Activated CD8-positive, alpha-beta memory T cell treated with anti-CD3 and anti-CD28 coated beads for 48 hours (primary cell): Measurements from ENCODE around the gene SLC25A34.

Experiments used
- DNase-seq, 3 experiments: peaks; one replicate each; pipeline ENCODE4 v3.0.0-alpha.2; 2020; ENCODE audit warnings: low read depth in 2 of 3, low spot score in 2 of 3

SLC25A34 gene

DNA sequence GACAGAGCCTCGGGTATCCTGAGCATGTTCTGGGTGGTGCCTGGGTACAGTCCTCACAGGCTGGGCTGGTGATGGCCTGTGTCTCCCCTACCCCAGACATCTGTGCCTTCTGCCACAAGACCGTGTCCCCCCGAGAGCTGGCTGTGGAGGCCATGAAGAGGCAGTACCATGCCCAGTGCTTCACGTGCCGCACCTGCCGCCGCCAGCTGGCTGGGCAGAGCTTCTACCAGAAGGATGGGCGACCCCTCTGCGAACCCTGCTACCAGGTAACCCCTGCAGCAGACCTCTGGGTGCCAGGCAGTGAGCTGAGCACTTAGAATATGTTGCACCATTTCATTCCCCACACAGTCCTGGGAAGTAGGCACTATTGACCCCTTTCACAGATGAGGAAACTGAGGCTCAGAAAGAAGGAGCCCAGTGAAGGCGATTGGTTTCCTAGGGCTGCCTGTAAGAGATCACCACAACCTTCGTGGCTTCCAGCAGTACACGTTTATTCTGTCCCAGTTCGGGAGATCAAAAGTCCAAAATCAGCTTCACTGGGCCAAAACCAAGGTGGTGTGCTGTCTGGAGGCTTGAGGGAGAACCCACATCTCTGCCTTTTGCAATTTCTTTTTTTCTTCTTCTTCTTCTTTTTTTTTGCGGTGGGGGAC is 34.4 kb downstream of the SLC25A34 start:
- no peak for DNase-seq

DNA sequence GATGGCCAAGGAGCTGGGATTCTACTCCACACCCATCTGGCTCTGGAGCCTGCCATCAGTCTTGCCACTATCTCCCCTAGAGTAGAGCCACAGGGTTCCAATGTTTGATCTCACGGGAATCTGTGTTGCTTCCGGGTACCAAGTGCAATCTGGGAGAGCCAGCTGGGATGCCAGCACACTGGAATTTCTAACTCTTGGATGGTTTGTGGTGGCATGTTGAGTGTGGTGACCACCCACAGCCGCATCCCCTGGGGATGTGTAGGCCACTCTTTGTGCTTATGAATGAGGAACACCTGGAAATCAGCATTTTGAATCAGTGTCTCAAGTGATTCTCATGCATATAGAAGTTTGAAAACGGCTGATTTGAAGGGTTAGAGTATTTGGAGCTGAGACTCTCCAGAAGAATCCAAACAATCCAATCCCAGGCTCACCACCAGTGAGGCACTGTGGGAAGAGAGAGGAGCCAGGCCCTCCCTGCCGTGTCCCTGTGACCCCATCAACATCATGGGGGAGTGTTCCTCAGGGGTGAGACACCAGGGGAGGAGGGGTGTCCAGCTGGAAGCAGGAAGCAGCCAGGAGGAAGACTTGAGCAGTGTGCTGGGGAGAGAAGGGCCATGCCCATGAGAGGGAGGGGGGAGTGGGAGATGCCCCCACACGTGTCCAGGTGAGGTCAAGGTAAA is 35.9 kb downstream of the SLC25A34 start:
- no peak for DNase-seq

DNA sequence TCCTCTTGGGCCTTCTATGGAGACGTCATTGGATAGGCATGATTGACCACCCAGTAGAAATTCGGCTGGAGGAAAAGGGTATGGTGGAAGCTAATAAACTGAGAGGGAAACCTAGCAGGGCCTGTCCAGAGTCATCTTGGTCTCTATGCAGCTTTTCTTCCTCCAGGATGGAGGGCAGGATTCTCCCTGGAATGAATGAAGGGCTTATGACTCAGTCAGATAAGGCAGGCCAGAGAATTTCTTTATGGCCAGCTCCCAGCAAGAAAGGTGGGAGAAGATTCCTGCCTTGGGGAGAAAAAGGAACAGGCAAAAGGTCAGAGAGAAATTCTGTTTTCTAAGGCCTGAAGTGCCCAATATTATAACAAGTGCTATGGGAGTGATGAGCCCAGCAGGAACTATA is 39.6 kb downstream of the SLC25A34 start:
- DNase-seq: no peak

DNA sequence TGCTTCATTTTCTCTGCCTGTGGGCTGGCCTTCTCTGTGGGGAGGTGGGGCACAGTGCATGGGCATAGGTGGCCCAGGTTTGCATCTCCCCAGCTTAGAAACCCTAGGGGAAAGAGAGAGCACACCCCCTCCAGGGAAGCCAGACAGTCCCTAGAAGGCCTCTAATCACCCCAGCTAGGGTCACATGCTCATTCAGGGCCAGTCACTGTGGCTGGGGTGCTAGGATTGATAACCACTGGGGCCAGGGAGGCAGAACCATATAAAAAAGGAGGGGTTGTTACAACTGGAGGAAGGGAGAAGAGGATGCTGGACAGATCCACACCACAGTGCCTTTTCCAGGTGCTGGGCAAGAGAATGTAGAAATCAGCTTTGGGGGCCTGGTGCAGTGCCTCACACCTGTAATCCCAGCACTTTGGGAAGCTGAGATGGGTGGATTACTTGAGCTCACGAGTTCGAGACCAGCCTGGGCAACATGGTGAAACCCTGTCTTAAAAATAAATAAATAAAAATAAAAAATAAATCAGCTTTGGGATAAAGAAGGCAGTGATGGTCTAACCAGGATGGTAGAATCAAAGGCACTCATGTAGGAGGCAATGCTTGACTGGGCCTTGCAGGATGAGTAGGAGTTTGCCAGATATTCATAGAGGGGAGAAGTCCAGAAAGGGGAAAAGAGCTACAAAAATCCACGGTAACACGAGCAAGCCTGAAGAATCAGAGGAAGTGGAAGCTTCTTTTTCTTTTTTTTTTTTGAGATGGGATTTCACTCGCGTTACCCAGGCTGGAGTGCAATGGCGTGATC is 42.0 kb downstream of the SLC25A34 start:
- no peak for DNase-seq

DNA sequence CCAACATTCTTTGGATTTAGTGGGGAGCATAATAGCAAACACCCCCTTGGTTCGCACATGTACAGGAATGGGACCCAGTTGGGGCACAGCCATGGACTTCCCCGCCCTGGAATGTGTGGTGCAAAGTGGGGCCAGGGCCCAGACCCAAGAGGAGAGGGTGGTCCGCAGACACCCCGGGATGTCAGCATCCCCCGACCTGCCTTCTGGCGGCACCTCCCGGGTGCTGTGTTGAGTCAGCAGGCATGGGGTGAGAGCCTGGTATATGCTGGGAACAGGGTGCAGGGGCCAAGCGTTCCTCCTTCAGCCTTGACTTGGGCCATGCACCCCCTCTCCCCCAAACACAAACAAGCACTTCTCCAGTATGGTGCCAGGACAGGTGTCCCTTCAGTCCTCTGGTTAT is 49.6 kb downstream of the SLC25A34 start:
- DNase-seq: no peak

DNA sequence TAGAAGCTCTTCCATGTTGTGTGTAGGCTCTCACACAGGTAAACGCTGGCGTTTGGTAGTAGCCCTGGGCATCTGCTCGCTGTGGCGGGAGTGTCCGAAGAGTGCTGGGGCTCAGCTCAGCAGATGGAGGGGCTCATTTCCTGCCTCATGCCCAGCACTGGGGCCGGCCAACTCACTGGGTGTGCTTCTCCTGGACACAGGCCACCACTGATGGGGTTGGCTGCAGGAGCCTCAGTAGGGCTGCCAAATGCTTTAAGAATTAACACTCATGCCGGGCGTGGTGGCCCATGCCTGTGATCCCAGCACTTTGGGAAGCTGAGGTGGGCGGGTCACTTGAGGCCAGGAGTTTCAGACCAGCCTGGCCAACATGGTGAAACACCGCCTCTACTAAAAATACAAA is 50.5 kb downstream of the SLC25A34 start:
- no peak for DNase-seq

DNA sequence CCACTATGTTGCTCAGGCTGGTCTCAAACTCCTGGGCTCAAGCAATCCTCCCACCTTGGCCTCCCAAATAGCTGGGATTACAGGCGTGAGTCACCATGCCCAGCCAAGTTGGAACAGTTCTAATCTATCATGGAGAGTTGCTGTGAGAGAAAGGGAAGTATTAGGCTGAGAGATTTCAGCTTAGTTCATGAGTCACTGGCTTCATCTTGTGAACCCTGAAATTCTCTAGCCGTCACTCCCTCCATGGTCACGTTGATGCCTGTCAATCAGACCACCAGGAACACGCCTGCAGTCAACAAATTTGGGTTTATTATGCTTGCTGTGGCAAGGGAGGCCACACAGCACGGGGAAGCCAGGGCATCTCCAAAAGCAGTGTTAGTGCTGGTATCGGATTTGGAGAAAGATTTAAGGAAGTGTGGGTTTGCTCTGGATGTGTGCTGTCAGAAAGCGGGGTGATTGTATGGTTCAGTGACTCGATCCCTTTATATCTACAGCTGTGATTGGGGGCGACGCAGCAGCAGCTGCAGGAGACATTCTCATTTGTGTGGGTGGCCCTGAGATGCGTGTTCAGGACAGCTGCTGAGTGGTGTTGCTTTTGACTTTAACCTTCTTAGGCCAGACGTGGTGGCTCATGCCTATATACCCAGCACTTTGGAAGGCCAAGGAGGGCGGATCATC is 52.7 kb downstream of the SLC25A34 start:
- DNase-seq: no peak
